ENCODE measurements around the gene MUC5AC. TPM values are rescaled to one million over a fixed set of nuclear protein-coding genes. Genes with fewer than 3 reads are reported as not detected.

The MUC5AC gene
- total and polyA plus RNA-seq, 2 of the 13 experiments (the other 11 are each of a cell fraction or from before 2014, with no cell fraction given), result under 0.01 TPM; not detected in 1

DNA sequence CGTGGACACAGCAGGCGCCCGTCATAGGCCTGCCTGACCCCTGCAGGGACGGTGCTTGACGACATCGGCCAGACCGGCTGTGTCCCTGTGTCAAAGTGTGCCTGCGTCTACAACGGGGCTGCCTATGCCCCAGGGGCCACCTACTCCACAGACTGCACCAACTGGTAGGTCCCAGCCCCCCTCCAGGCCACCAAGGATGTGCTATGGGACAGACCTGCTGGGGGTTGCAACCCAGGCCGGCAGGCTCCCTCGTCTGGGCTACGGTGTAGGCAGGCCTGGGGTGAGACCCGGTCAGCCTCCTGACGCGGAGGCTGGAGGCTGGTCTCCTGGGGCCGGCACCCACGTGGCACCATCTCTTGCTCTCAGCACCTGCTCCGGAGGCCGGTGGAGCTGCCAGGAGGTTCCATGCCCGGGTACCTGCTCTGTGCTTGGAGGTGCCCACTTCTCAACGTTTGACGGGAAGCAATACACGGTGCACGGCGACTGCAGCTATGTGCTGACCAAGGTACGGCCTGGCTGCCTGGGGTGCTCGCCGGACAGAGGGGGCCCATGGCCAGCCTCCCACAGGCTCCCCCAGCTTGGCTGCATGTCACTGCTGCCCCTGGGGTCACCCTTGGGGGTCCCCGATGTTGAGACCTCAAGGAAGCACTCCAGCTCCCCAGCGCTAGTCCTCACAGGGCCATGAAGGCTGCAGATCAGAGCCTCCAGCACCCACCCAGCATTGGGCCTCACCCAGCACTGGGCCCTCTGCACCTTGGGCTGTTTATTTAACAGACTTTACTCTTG is 7.7 kb downstream of the MUC5AC start:
- Histone ChIP-seq H3K27ac (ENCODE audit: extremely low read length, insufficient read depth, low read length) (no peak overlapping the region), H3K4me3 (replicated peaks in 1 of 3; ENCODE audit: insufficient read depth in 1 of 3, low read depth in 2 of 3, low read length in 3 of 3) (no peak overlapping the region), H3K79me2 (ENCODE audit: insufficient read depth, low read length) (no peaks in the 10 kb centered on the region), H3K9me3 (ENCODE audit: low read length) (peaks cover under 1% of the 10 kb centered on the region; the same call in 1 of the 2 replicates), H4K20me1 (ENCODE audit: insufficient read depth, low read length) (no peaks in the 10 kb centered on the region), H3K27me3 (ENCODE audit: control insufficient read depth in 1 of 2, insufficient read depth in 2 of 2, low read length in 2 of 2) (peaks cover 11 to 47% of the 10 kb centered on the region in 2 experiments; a peak in 4 of 5 replicates), H3K4me2 (ENCODE audit: low read depth, low read length) (no peak overlapping the region), H3K9ac (ENCODE audit: insufficient read depth, low read depth, low read length) (no peak overlapping the region), H2AFZ (ENCODE audit: low read length) (no peak overlapping the region), H3K36me3 (replicated peaks in 1 of 2; ENCODE audit: control insufficient read depth in 1 of 2, insufficient read depth in 2 of 2, low read length in 2 of 2) (no peaks in the 10 kb centered on the region), H3K4me1 (ENCODE audit: insufficient read depth, low read length) (no peaks in the 10 kb centered on the region)
- 35% methylated on average over 4 of the region's 30 CpGs for WGBS (ENCODE audit: low lambda C conversion rate)
- ChIA-PET CTCF (ENCODE audit: low intra/inter-chr PET ratio, low total read pairs) (no interaction called here), POLR2A (no interaction called here)
- no peak for DNase-seq (ENCODE audit: low spot score)
- intact Hi-C loops (cut with micrococcal nuclease; ENCODE audit: unreplicated experiment) (no loop called here), in situ Hi-C loops (cut with HindIII; ENCODE audit: extremely low pct_ligation_motif_present, low pct_unique_long_range_greater_than_20kb) (no loop called here)
- BruUV-seq (replicated peaks), result no TSS peak
- no peak for ATAC-seq
- FAIRE-seq, result no peak
- TF ChIP-seq HNRNPLL (IDR thresholded peaks at IDR 0.05; ENCODE audit: low read depth, low read length, poor library complexity, severe bottlenecking) (no peak), ARNTL (CRISPR knock-in tag; IDR thresholded peaks at IDR 0.05) (no peak), BCL6 (CRISPR knock-in tag; IDR thresholded peaks at IDR 0.05) (no peak), ZNF292 (CRISPR knock-in tag; IDR thresholded peaks at IDR 0.05; ENCODE audit: borderline replicate concordance, low read depth) (no peak), GPN1 (CRISPR knock-in tag; IDR thresholded peaks at IDR 0.05; ENCODE audit: borderline replicate concordance) (no peak), KDM4B (CRISPR knock-in tag; IDR thresholded peaks at IDR 0.05) (no peak)
- TF ChIP-seq, protein P1, sequence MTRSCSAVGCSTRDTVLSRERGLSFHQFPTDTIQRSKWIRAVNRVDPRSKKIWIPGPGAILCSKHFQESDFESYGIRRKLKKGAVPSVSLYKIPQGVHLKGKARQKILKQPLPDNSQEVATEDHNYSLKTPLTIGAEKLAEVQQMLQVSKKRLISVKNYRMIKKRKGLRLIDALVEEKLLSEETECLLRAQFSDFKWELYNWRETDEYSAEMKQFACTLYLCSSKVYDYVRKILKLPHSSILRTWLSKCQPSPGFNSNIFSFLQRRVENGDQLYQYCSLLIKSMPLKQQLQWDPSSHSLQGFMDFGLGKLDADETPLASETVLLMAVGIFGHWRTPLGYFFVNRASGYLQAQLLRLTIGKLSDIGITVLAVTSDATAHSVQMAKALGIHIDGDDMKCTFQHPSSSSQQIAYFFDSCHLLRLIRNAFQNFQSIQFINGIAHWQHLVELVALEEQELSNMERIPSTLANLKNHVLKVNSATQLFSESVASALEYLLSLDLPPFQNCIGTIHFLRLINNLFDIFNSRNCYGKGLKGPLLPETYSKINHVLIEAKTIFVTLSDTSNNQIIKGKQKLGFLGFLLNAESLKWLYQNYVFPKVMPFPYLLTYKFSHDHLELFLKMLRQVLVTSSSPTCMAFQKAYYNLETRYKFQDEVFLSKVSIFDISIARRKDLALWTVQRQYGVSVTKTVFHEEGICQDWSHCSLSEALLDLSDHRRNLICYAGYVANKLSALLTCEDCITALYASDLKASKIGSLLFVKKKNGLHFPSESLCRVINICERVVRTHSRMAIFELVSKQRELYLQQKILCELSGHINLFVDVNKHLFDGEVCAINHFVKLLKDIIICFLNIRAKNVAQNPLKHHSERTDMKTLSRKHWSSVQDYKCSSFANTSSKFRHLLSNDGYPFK (CRISPR knock-in tag; IDR thresholded peaks at IDR 0.05; ENCODE audit: borderline replicate concordance), result no peak
- TF ChIP-seq, protein P2, sequence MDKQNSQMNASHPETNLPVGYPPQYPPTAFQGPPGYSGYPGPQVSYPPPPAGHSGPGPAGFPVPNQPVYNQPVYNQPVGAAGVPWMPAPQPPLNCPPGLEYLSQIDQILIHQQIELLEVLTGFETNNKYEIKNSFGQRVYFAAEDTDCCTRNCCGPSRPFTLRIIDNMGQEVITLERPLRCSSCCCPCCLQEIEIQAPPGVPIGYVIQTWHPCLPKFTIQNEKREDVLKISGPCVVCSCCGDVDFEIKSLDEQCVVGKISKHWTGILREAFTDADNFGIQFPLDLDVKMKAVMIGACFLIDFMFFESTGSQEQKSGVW (CRISPR knock-in tag; IDR thresholded peaks at IDR 0.05; ENCODE audit: borderline replicate concordance), result no peak
- TF ChIP-seq, protein P3, sequence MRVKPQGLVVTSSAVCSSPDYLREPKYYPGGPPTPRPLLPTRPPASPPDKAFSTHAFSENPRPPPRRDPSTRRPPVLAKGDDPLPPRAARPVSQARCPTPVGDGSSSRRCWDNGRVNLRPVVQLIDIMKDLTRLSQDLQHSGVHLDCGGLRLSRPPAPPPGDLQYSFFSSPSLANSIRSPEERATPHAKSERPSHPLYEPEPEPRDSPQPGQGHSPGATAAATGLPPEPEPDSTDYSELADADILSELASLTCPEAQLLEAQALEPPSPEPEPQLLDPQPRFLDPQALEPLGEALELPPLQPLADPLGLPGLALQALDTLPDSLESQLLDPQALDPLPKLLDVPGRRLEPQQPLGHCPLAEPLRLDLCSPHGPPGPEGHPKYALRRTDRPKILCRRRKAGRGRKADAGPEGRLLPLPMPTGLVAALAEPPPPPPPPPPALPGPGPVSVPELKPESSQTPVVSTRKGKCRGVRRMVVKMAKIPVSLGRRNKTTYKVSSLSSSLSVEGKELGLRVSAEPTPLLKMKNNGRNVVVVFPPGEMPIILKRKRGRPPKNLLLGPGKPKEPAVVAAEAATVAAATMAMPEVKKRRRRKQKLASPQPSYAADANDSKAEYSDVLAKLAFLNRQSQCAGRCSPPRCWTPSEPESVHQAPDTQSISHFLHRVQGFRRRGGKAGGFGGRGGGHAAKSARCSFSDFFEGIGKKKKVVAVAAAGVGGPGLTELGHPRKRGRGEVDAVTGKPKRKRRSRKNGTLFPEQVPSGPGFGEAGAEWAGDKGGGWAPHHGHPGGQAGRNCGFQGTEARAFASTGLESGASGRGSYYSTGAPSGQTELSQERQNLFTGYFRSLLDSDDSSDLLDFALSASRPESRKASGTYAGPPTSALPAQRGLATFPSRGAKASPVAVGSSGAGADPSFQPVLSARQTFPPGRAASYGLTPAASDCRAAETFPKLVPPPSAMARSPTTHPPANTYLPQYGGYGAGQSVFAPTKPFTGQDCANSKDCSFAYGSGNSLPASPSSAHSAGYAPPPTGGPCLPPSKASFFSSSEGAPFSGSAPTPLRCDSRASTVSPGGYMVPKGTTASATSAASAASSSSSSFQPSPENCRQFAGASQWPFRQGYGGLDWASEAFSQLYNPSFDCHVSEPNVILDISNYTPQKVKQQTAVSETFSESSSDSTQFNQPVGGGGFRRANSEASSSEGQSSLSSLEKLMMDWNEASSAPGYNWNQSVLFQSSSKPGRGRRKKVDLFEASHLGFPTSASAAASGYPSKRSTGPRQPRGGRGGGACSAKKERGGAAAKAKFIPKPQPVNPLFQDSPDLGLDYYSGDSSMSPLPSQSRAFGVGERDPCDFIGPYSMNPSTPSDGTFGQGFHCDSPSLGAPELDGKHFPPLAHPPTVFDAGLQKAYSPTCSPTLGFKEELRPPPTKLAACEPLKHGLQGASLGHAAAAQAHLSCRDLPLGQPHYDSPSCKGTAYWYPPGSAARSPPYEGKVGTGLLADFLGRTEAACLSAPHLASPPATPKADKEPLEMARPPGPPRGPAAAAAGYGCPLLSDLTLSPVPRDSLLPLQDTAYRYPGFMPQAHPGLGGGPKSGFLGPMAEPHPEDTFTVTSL (CRISPR knock-in tag; IDR thresholded peaks at IDR 0.05; ENCODE audit: borderline replicate concordance), result no peak
- TF ChIP-seq, protein P4, sequence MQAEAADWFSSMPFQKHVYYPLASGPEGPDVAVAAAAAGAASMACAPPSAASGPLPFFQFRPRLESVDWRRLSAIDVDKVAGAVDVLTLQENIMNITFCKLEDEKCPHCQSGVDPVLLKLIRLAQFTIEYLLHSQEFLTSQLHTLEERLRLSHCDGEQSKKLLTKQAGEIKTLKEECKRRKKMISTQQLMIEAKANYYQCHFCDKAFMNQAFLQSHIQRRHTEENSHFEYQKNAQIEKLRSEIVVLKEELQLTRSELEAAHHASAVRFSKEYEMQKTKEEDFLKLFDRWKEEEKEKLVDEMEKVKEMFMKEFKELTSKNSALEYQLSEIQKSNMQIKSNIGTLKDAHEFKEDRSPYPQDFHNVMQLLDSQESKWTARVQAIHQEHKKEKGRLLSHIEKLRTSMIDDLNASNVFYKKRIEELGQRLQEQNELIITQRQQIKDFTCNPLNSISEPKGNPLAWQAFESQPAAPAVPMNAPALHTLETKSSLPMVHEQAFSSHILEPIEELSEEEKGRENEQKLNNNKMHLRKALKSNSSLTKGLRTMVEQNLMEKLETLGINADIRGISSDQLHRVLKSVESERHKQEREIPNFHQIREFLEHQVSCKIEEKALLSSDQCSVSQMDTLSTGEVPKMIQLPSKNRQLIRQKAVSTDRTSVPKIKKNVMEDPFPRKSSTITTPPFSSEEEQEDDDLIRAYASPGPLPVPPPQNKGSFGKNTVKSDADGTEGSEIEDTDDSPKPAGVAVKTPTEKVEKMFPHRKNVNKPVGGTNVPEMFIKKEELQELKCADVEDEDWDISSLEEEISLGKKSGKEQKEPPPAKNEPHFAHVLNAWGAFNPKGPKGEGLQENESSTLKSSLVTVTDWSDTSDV (CRISPR knock-in tag; IDR thresholded peaks at IDR 0.05), result no peak

All from HepG2 (cell line).